Large intestine (tissue), 3 donors: ENCODE measurements around the gene CIC. TPM values are rescaled to one million over a fixed set of nuclear protein-coding genes. Genes with fewer than 3 reads are reported as not detected.
"Not testable (repeated sequence)": the region's sequence is repeated elsewhere in the genome, so short reads cannot be mapped to it uniquely, and the experiment has no call there.

Source experiments
- DNase-seq, 2 donors: peaks; one replicate each; pipeline versions ENCODE4 v3.0.0 to v3.0.0-alpha.2; 2013
- H3K27ac ChIP-seq: one replicate; pipeline ENCODE4 v1.5.1; 2013; ENCODE audit warnings: low read length
- H3K27me3 ChIP-seq: 2 replicates; pipeline ENCODE4 v1.6.1; 2013; ENCODE audit warnings: low read length; ENCODE audit not compliant: control insufficient read depth, insufficient read depth
- H3K36me3 ChIP-seq: 2 replicates; pipeline ENCODE4 v1.6.1; 2013; ENCODE audit warnings: low read length; ENCODE audit not compliant: control insufficient read depth, insufficient read depth
- H3K4me1 ChIP-seq: one replicate; pipeline ENCODE4 v1.6.1; 2013; ENCODE audit warnings: low read length; ENCODE audit not compliant: control insufficient read depth, insufficient read depth
- H3K4me3 ChIP-seq: one replicate; pipeline ENCODE4 v1.5.1; 2013; ENCODE audit warnings: low read length
- H3K9me3 ChIP-seq: one replicate; pipeline ENCODE4 v1.6.1; 2013; ENCODE audit warnings: mild to moderate bottlenecking, low read depth, low read length, moderate library complexity; ENCODE audit not compliant: control insufficient read depth
- WGBS: methylation state at CpG from one replicate; pipeline ENCODE4 v1.1.5; 2013; ENCODE audit warnings: low lambda C conversion rate; ENCODE audit not compliant: insufficient coverage; 5-methylcytosine and 5-hydroxymethylcytosine counted together
- polyA plus RNA-seq: library from polyadenylated mRNA; unstranded; fragments of 120-200 nt; gene quantifications from one replicate; pipeline ENCODE4 v1.2.1, GENCODE V29; 2013

CIC gene
- polyA plus RNA-seq, 1 donor: 43.4 TPM

- Histone ChIP-seq H3K9me3 (peaks cover 5% of the 10 kb centered on the region), H3K4me3 (no peak overlapping the region), H3K4me1 (peaks cover 29% of the 10 kb centered on the region), H3K27me3 (peaks cover 36% of the 10 kb centered on the region), H3K36me3 (no peaks in the 10 kb centered on the region), H3K27ac (no peak overlapping the region)
- DNase-seq: no peak
- WGBS: no CpG with 5 or more reads among the region's 38 CpGs
These were observed 55.7 kb downstream of the CIC start for GRCh38 chr19:42324655-42325307.

- peak; percentile 99 for DNase-seq
- Histone ChIP-seq H3K27me3 (peaks cover 34% of the 10 kb centered on the region), H3K4me3 (peak within 1 kb of the TSS; percentile 80), H3K4me1 (peaks cover 29% of the 10 kb centered on the region), H3K27ac (peak within 1 kb of the TSS; percentile 66), H3K9me3 (peaks cover 5% of the 10 kb centered on the region), H3K36me3 (no peaks in the 10 kb centered on the region)
- WGBS: no CpG with 5 or more reads among the region's 45 CpGs
These were observed 56.4 kb downstream of the CIC start, which contains the start of gene MEGF8 for GRCh38 chr19:42325308-42325895. Gene MEGF8 (plus strand): TSS chr19:42325635. CDS start chr19:42326244, 609 bp downstream.

GRCh38 chr19:42325896-42326771 lies 57.1 kb downstream of the CIC start:
- no peak for DNase-seq
- peak overlapping the region; percentile 66 for H3K27ac ChIP-seq
- H3K27me3 ChIP-seq: peaks cover 33% of the 10 kb centered on the region
- peaks cover 5% of the 10 kb centered on the region for H3K9me3 ChIP-seq
- H3K36me3 ChIP-seq: no peaks in the 10 kb centered on the region
- peak overlapping the region; percentile 80 for H3K4me3 ChIP-seq
- H3K4me1 ChIP-seq: peaks cover 29% of the 10 kb centered on the region
- no CpG with 5 or more reads among the region's 37 CpGs for whole genome bisulfite sequencing

- Histone ChIP-seq H3K4me3 (no peak overlapping the region), H3K36me3 (no peaks in the 10 kb centered on the region), H3K27me3 (peaks cover 28% of the 10 kb centered on the region), H3K4me1 (peaks cover 29% of the 10 kb centered on the region), H3K9me3 (peaks cover 5% of the 10 kb centered on the region), H3K27ac (no peak overlapping the region)
- no peak for DNase-seq
These were observed 57.9 kb downstream of the CIC start for GRCh38 chr19:42326969-42327368.

GRCh38 chr19:42327381-42327780 lies 58.3 kb downstream of the CIC start:
- no peak overlapping the region for H3K4me3 ChIP-seq
- no peaks in the 10 kb centered on the region for H3K36me3 ChIP-seq
- peaks cover 29% of the 10 kb centered on the region for H3K4me1 ChIP-seq
- no peak overlapping the region for H3K27ac ChIP-seq
- peaks cover 5% of the 10 kb centered on the region for H3K9me3 ChIP-seq
- H3K27me3 ChIP-seq: peaks cover 24% of the 10 kb centered on the region
- no peak for DNase-seq
- 100% methylated on average over 1 of the region's 5 CpGs for WGBS

- peak overlapping the region; percentile 6 for H3K27ac ChIP-seq
- H3K27me3 ChIP-seq: peaks cover 18% of the 10 kb centered on the region
- no peaks in the 10 kb centered on the region for H3K36me3 ChIP-seq
- DNase-seq: peak in 1 of 2 donors; percentile 61
- no peak overlapping the region for H3K4me3 ChIP-seq
- WGBS: no CpG with 5 or more reads among the region's 1 CpG
- H3K9me3 ChIP-seq: peaks cover 5% of the 10 kb centered on the region
- peaks cover 29% of the 10 kb centered on the region for H3K4me1 ChIP-seq
These were observed 59.1 kb downstream of the CIC start for GRCh38 chr19:42328106-42328505.

- H3K27me3 ChIP-seq: peaks cover 11% of the 10 kb centered on the region
- H3K4me1 ChIP-seq: peaks cover 29% of the 10 kb centered on the region
- no CpG with 5 or more reads among the region's 2 CpGs for WGBS
- H3K27ac ChIP-seq: no peak overlapping the region
- H3K36me3 ChIP-seq: peaks cover 4% of the 10 kb centered on the region
- H3K9me3 ChIP-seq: peaks cover 5% of the 10 kb centered on the region
- no peak for DNase-seq
- H3K4me3 ChIP-seq: no peak overlapping the region
These were observed 59.8 kb downstream of the CIC start for GRCh38 chr19:42328854-42329253.

GRCh38 chr19:42330241-42330711 lies 61.2 kb downstream of the CIC start:
- no peak for DNase-seq
- Histone ChIP-seq H3K36me3 (peaks cover 9% of the 10 kb centered on the region), H3K4me1 (peaks cover 24% of the 10 kb centered on the region), H3K4me3 (no peak overlapping the region), H3K27me3 (no peaks in the 10 kb centered on the region), H3K27ac (no peak overlapping the region), H3K9me3 (no peaks in the 10 kb centered on the region)
- no CpG with 5 or more reads among the region's 2 CpGs for WGBS

GRCh38 chr19:42331333-42331732 lies 62.3 kb downstream of the CIC start:
- H3K4me3 ChIP-seq, H3K27me3 ChIP-seq, H3K27ac ChIP-seq, DNase-seq, H3K9me3 ChIP-seq: not testable (repeated sequence)
- H3K4me1 ChIP-seq: peaks cover 21% of the 10 kb centered on the region
- no CpG with 5 or more reads among the region's 3 CpGs for WGBS
- peaks cover 18% of the 10 kb centered on the region for H3K36me3 ChIP-seq

GRCh38 chr19:42332059-42332458 lies 63.0 kb downstream of the CIC start:
- Histone ChIP-seq H3K36me3 (peaks cover 25% of the 10 kb centered on the region), H3K4me3 (no peak overlapping the region), H3K27ac (no peak overlapping the region), H3K9me3 (no peaks in the 10 kb centered on the region), H3K27me3 (no peaks in the 10 kb centered on the region), H3K4me1 (peaks cover 15% of the 10 kb centered on the region)
- DNase-seq: no peak
- WGBS: no CpG with 5 or more reads among the region's 6 CpGs
